Measurements from ENCODE around the gene ARHGEF28.

The ARHGEF28 gene

DNA sequence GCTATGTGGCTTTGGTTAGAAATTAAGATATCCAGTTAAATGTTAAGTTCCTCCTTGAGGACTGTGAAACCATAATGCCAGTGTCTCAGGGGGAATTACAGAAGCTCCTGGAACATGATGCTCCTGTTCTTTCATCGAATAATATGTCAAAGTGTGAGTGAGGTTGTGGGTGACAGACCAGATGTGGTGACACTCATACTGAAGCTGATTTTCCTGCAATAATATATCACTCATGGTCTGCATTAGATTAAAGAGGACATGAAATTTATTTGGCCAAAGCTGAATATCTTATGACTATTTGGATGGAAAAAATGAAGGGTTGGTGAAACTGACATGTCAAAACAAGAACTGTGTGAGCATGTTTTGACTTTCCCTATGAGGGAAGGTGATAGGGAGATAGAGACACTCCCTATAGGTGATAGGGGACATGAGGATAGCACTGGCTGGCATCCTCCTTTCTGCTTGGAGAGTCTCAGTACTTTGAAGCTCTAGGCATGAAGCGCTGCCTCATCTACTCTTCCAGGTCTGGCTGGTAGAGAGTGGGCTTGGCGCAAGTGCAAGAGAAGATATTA lies 173.5 kb downstream of the ARHGEF28 start:
- TF ChIP-seq, protein P1, sequence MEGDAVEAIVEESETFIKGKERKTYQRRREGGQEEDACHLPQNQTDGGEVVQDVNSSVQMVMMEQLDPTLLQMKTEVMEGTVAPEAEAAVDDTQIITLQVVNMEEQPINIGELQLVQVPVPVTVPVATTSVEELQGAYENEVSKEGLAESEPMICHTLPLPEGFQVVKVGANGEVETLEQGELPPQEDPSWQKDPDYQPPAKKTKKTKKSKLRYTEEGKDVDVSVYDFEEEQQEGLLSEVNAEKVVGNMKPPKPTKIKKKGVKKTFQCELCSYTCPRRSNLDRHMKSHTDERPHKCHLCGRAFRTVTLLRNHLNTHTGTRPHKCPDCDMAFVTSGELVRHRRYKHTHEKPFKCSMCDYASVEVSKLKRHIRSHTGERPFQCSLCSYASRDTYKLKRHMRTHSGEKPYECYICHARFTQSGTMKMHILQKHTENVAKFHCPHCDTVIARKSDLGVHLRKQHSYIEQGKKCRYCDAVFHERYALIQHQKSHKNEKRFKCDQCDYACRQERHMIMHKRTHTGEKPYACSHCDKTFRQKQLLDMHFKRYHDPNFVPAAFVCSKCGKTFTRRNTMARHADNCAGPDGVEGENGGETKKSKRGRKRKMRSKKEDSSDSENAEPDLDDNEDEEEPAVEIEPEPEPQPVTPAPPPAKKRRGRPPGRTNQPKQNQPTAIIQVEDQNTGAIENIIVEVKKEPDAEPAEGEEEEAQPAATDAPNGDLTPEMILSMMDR (IDR thresholded peaks at IDR 0.05; ENCODE audit: insufficient read depth, missing control alignments), result no peak
- DNase-seq (ENCODE audit: insufficient read length, low spot score) (no peak), FAIRE-seq (no peak)

DNA sequence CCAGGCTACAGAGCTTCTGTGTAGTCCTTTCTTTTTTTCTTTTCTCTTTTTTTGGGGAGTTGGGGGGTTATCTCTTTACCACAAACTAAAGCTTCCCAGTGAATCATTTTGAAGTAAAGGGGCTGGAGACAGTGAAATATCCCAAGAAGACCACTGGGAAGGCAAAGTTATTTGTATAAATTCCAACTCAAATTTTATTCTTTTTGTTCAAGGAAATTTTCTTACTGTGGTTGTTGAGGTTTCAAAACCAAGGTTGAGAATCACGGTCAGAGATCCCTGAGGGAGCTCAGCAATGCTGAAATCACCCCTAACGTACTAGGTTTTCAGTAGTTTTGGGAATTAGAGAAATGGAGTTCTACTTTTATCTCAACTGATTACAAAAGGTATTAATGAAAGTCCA lies 175.7 kb downstream of the ARHGEF28 start:
- DNase-seq (ENCODE audit: insufficient read length, low spot score) (no peak), FAIRE-seq (no peak)
- TF ChIP-seq, protein P1 (IDR thresholded peaks at IDR 0.05; ENCODE audit: insufficient read depth, missing control alignments), result no peak

DNA sequence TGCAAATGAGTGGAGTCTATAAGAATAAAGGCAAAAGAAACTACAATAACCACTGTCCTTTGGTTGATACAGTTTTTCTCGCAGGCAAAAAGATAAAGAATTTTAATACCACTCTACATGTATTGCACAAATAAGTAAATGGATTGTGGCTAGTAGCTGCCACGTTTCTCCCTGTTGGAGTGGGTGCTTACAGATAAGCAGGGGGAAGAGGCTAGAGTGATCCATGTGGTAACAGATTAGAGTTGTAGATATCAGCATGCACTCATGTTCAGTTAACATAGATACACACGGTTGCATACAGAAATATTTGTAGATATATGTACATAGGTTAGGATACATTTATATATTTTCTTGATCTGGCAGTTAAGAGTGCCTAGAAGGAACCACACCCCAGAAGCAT lies 179.5 kb downstream of the ARHGEF28 start:
- DNase-seq (ENCODE audit: insufficient read length, low spot score) (no peak), FAIRE-seq (no peak)

DNA sequence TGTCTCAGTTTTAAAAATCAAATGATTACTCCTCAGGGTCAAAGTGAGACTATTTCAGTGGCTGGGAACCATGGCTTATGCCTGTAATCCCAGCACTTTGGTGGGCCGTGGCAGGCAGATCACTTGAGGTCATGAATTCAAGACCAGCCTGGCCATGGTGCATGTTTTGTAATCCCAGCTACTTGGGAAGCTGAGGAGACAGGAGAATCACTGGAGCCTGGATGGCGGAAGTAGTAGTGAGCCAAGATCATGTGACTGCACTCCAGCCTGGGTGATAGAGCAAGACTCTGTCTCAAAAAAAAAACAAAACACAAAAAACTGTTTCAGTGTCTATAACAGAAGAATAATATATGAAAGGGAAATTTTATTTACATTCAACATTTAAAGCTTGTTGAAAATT lies 182.9 kb downstream of the ARHGEF28 start:
- DNase-seq (ENCODE audit: insufficient read length, low spot score) (no peak), FAIRE-seq (no peak)
- TF ChIP-seq, protein P1 (IDR thresholded peaks at IDR 0.05; ENCODE audit: insufficient read depth, missing control alignments), result no peak

More for the DNA sequence above, 179.5 kb downstream of the ARHGEF28 start:
- TF ChIP-seq, protein P1 (IDR thresholded peaks at IDR 0.05; ENCODE audit: insufficient read depth, missing control alignments), result no peak

DNA sequence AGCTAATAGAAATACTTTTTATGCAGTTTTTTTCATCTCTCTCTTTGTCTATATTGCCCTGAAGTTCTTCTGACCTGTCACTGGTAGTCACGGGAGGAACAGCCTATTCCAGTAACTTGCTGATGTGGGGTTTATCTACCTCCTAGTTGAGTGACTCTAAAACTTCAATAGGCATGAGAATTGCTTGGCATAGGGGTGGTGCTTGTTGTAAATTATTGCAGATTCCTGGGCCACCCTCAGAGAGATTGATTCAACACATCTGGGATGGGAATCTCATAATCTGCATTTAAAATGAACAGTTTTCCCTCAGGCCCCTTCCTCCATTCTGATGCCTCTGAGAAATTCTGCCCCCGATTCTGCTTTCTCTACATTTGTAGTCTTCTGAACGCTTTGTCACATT lies 184.4 kb downstream of the ARHGEF28 start:
- FAIRE-seq, result no peak

DNA sequence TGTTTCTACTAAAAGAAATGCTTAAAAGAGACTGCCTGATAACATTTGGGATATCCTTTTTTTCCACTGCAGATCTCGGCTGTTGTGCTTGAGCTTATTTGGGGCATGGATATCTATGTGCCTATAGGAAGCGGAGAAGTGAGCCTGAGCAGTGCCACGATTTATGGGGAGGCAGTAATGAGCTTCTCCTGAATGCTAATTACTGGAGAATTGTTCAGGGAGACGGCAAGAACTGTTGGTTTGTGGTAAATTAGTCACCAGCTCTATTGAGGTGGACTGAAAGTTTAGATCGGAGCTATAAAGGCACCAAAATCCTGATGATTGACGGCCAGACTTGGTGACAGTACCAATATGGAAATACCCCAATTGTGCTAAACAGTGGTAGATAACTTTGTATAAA lies 186.5 kb downstream of the ARHGEF28 start:
- no peak for DNase-seq (ENCODE audit: insufficient read length, low spot score)
- FAIRE-seq, result no peak
- TF ChIP-seq, protein P1 (IDR thresholded peaks at IDR 0.05; ENCODE audit: insufficient read depth, missing control alignments), result no peak

More for the DNA sequence above, 184.4 kb downstream of the ARHGEF28 start:
- TF ChIP-seq, protein P1 (IDR thresholded peaks at IDR 0.05; ENCODE audit: insufficient read depth, missing control alignments), result no peak
- no peak for DNase-seq (ENCODE audit: insufficient read length, low spot score)

DNA sequence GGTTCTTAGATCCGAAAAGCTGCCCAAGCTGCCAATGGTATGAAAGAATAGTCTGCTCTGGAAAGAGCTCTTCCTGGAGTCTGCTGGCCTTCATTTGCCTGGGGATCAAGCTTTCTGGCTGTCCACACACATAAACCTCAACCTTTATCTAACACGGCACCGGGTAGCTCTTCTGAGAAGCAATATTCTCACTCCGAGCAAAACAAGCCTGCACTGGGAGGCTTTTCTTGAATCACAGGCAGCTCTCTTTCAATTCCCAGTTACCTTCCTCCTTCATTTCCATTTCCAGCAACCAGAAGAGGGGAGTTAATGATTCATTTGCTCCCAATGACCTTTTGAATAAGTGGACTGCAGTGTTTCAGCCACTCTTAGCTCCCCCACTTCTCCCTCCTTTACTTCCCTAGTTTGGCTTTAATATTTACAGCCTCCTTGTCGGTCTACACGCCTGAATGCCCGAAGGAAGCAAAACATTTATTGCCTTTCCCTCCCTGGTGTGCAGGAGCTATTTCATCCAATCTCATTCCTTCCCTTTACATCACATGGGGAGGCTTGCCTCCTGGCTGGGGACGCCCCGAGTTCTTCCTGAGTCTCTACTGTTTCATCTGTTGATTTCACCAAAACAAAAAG lies 187.1 kb downstream of the ARHGEF28 start:
- no peak for FAIRE-seq
- DNase-seq (ENCODE audit: insufficient read length, low spot score), result no peak
- TF ChIP-seq, protein P1 (IDR thresholded peaks at IDR 0.05; ENCODE audit: insufficient read depth, missing control alignments), result no peak

Data from D721Med (cell line).